IPS DF 19.7 (cell line): ENCODE results near the gene ABCB7.
"Not testable (repeated sequence)": the region's sequence is repeated elsewhere in the genome, so short reads cannot be mapped to it uniquely, and the experiment has no call there.

Experiments used
- DNase-seq: peaks from one replicate; pipeline ENCODE4 v3.0.0-alpha.2; 2013; ENCODE audit warnings: low read depth, low spot score

The ABCB7 gene

GRCh38 chrX:75155827-75156525 is at the start of gene ABCB7:
Gene ABCB7, minus strand, starts transcription at chrX:75156283. Its CDS starts 11 bp downstream, at chrX:75156272.
- peak; percentile 33 for DNase-seq

GRCh38 chrX:75188415-75189206 is 32.5 kb upstream of the ABCB7 start:
- DNase-seq = not testable (repeated sequence)

GRCh38 chrX:75181721-75182120 is 25.6 kb upstream of the ABCB7 start:
- no peak for DNase-seq

DNA sequence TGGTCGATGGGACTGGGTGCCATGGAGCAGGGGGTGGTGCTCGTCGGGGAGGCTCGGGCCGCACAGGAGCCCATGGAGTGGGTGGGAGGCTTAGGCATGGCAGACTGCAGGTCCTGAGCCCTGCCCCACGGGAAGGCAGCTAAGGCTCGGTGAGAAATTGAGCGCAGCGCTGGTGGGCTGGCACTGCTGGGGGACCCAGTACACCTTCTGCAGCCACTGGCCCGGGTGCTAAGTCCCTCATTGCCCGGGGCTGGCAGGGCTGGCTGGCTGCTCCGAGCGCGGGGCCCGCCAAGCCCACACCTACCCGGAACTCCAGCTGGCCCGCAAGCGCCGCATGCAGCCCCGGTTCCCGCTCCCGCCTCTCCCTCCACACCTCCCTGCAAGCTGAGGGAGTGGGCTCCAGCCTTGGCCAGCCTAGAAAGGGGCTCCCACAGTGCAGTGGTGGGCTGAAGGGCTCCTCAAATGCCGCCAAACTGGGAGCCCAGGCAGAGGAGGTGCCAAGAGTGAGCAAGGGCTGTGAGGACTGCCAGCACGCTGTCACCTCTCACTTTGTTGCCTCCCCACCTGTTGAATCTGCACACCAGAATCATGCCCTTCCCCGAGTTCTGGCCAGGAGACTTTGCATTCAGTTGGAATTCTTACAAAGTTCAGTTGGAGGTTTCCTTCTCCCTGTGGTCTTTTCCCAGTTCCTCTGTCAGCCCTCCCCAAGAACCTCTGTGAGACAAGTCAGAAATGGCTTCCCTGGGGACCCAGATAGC is 23.6 kb upstream of the ABCB7 start:
- not testable (repeated sequence) for DNase-seq

- DNase-seq = not testable (repeated sequence)
Measured at GRCh38 chrX:75172257-75172890, 16.3 kb upstream of the ABCB7 start.

DNA sequence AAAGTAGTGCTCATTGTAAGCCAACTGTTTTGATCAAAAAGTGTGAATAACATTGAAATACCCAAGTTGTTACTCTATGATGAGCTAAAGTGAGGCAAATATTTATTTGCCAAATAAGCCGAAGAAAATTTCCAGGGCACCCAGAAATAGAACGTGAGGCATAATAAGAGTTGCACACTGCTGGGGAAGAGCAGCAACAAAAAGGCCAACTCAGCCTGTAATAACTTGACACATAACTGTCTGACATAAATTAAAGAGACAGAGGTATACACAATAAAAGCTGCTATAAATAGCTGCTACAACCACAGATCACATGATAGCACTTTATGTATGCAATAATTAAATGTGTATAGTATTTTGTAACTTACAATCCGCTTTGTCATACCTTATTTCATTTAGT is 2.0 kb upstream of the ABCB7 start:
- no peak for DNase-seq

DNA sequence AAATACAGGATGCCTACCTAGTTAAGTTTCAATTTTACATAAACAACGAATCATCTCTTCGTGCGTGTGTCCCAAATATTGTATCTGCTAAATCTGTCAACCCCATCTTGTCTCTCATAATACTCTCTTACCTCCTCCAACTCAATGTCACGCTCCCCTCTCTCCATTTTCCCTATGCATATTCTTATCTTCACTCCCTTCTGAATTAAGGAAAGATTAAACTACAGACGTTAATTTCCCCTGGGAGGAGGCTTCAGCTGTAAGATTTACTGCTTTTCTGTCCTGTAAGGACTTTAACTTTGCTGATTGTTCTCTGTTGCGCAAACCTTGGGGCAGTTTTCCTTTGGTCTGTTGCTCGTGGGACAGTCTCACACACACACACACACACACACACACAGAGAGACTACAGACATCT is 455 bp upstream of the ABCB7 start:
- no peak for DNase-seq

- no peak for DNase-seq
Measured at GRCh38 chrX:75155447-75155826, 646 bp downstream of the ABCB7 start.

DNA sequence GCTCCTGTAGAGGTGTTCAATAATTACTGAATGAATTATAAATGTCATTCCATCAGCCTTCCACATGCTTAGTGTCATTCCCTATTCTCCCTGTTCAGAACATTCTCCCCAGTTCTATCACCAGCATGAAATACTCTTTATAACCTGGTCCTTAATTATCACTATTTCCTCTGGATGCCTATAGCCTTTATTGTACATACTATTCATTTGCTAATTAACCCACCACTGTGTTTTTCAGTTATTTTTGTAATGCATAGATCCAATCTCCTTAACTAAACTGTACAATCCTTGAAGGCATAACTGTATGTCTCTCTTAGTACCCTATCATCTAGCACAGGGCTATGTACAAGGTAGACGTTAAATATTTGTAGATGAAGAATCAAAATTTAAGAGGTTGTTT is 1.2 kb downstream of the ABCB7 start:
- DNase-seq = no peak

DNA sequence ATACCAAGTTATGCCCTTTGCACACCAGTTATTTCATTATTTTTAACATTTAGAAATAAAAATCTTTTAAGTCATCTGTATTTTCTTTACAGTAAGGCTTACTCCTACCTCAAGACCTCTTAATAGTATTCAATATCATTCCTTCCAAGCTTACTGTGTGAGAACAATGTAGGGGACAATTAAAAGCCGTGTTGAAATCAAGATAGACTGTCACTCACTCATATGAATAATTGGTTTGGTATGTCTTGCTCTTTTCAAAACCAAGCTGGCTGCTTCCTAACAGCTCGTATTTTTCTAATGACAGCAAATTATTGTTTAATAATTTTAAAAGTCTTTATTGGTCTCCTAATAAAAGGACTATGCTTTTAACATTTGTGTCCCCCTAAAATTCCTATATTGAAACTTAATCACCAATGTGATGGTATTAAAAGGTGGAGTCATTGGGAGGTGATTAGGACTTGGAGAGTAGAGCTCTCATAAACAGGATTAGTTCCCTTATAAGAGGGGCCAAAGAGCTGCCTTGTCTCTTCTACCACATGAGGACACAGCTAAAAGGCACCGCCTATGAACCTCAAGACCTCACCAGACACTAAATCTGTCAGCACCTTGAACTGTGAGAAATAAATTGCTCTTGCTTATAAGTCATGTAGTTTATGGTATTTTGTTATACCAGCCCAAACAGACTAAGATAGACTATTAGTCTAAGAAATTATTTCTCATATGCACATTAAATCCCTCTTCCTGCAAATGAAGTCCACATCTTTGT is 4.1 kb downstream of the ABCB7 start:
- DNase-seq = no peak

DNA sequence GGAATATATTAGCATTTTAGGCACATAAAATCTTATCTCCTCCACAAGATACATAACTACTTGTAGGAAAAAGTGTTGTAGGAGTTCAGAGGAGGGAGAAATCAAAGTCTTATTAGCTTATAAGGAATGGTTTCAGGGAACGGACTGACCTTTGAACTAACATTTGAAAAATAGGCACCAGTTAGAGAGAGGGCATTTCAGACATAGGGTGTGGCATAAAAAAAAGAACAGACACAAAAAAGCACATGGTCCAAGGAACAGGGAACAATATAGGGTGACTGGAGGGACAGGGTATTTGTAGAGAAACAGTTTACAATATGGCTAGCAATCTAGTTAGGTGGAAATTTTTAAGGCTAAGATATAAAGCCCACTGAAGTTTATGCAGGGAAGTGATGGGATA is 6.4 kb downstream of the ABCB7 start:
- no peak for DNase-seq

GRCh38 chrX:75132672-75133071 is 23.4 kb downstream of the ABCB7 start:
- DNase-seq = no peak

GRCh38 chrX:75131973-75132627 is 24.0 kb downstream of the ABCB7 start:
- no peak for DNase-seq

DNA sequence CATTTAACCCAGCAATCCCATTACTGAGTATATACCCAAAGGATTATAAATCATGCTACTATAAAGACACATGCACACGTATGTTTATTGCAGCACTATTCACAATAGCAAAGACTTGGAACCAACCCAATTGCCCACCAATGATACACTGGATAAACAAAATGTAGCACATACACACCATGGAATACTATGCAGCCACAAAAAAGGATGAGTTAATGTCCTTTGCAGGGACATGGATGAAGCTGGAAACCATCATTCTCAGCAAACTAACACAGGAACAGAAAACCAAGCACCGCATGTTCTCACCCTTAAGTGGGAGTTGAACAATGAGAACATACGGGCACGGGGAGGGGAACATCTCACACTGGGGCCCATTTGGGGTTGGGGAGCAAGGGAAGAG is 27.0 kb downstream of the ABCB7 start:
- DNase-seq = not testable (repeated sequence)

- no peak for DNase-seq
Measured at GRCh38 chrX:75118296-75118695, 37.8 kb downstream of the ABCB7 start.

- no peak for DNase-seq
Measured at GRCh38 chrX:75115707-75116413, 40.2 kb downstream of the ABCB7 start.

- no peak for DNase-seq
Measured at GRCh38 chrX:75114638-75115037, 41.4 kb downstream of the ABCB7 start.

- DNase-seq = no peak
Measured at GRCh38 chrX:75113664-75114063, 42.4 kb downstream of the ABCB7 start.

GRCh38 chrX:75107863-75108509 is 48.1 kb downstream of the ABCB7 start:
- no peak for DNase-seq
